Mucosa of rectum (tissue), 2 donors: Measurements from ENCODE around the gene SUCNR1.

ENCODE experiments used
- H3K27ac ChIP-seq, 2 donors: one replicate each; pipeline ENCODE4 v1.7.0; 2013; ENCODE audit warnings: inconsistent platforms in 2 of 2, low read depth in 2 of 2, low read length in 2 of 2
- H3K27me3 ChIP-seq, 2 donors: one replicate each; pipeline ENCODE4 v1.7.0; 2013; ENCODE audit warnings: low read length in 2 of 2; ENCODE audit not compliant: control insufficient read depth in 2 of 2, insufficient read depth in 2 of 2
- H3K36me3 ChIP-seq, 2 donors: one replicate each; pipeline ENCODE4 v1.7.0; 2013; ENCODE audit warnings: low read length in 2 of 2; ENCODE audit not compliant: control insufficient read depth in 2 of 2, insufficient read depth in 2 of 2
- H3K4me1 ChIP-seq, 2 donors: one replicate each; pipeline ENCODE4 v1.7.0; 2013; ENCODE audit warnings: low read length in 2 of 2, mild to moderate bottlenecking in 1 of 2; ENCODE audit not compliant: control insufficient read depth in 2 of 2, insufficient read depth in 2 of 2
- H3K4me3 ChIP-seq, 2 donors: one replicate each; pipeline ENCODE4 v1.7.0; 2013; ENCODE audit warnings: low read length in 2 of 2
- H3K9ac ChIP-seq, 2 donors: one replicate each; pipeline ENCODE4 v1.7.0; 2013; ENCODE audit warnings: low read length in 2 of 2, low read depth in 1 of 2, mild to moderate bottlenecking in 1 of 2
- H3K9me3 ChIP-seq, 2 donors: one replicate each; pipeline ENCODE4 v1.7.0; 2013; ENCODE audit warnings: low read length in 2 of 2; ENCODE audit not compliant: control insufficient read depth in 2 of 2
- donor health status: healthy.
- donor health status: Normal muscosa, but diverticular disease.

SUCNR1 gene

GRCh38 chr3:151900460-151900859, 27.0 kb downstream of the SUCNR1 start:
- H3K9ac ChIP-seq: no peak overlapping the region
- no peaks in the 10 kb centered on the region for H3K36me3 ChIP-seq
- no peaks in the 10 kb centered on the region for H3K9me3 ChIP-seq
- H3K4me3 ChIP-seq: no peak overlapping the region
- H3K27me3 ChIP-seq: no peaks in the 10 kb centered on the region
- H3K27ac ChIP-seq: no peak overlapping the region
- H3K4me1 ChIP-seq: peaks cover 0 to 4% of the 10 kb centered on the region in 2 donors

- Histone ChIP-seq H3K4me3 (no peak overlapping the region), H3K27ac (peak overlapping the region in 1 of 2 donors; percentile 30), H3K9ac (no peak overlapping the region), H3K9me3 (no peaks in the 10 kb centered on the region), H3K4me1 (peaks cover 0 to 4% of the 10 kb centered on the region in 2 donors), H3K36me3 (no peaks in the 10 kb centered on the region), H3K27me3 (no peaks in the 10 kb centered on the region)
Measured at GRCh38 chr3:151900884-151901643, 27.6 kb downstream of the SUCNR1 start.

GRCh38 chr3:151901644-151902285, 28.3 kb downstream of the SUCNR1 start:
- Histone ChIP-seq H3K27ac (peak overlapping the region in 1 of 2 donors; percentile 30), H3K4me3 (no peak overlapping the region), H3K4me1 (peaks cover 0 to 4% of the 10 kb centered on the region in 2 donors), H3K27me3 (no peaks in the 10 kb centered on the region), H3K9me3 (no peaks in the 10 kb centered on the region), H3K9ac (no peak overlapping the region), H3K36me3 (no peaks in the 10 kb centered on the region)

- no peak overlapping the region for H3K9ac ChIP-seq
- no peaks in the 10 kb centered on the region for H3K9me3 ChIP-seq
- no peak overlapping the region for H3K4me3 ChIP-seq
- H3K4me1 ChIP-seq: peaks cover 0 to 4% of the 10 kb centered on the region in 2 donors
- H3K27ac ChIP-seq: peak overlapping the region in 1 of 2 donors; percentile 42
- H3K36me3 ChIP-seq: no peaks in the 10 kb centered on the region
- no peaks in the 10 kb centered on the region for H3K27me3 ChIP-seq
Measured at GRCh38 chr3:151903501-151903991, 30.1 kb downstream of the SUCNR1 start.

- no peaks in the 10 kb centered on the region for H3K36me3 ChIP-seq
- H3K27ac ChIP-seq: no peak overlapping the region
- H3K27me3 ChIP-seq: no peaks in the 10 kb centered on the region
- no peak overlapping the region for H3K9ac ChIP-seq
- H3K9me3 ChIP-seq: no peaks in the 10 kb centered on the region
- peaks cover 0 to 4% of the 10 kb centered on the region in 2 donors for H3K4me1 ChIP-seq
- no peak overlapping the region for H3K4me3 ChIP-seq
Measured at GRCh38 chr3:151905647-151906046, 32.2 kb downstream of the SUCNR1 start.

GRCh38 chr3:151906751-151907150, 33.3 kb downstream of the SUCNR1 start:
- Histone ChIP-seq H3K27ac (no peak overlapping the region), H3K27me3 (no peaks in the 10 kb centered on the region), H3K36me3 (no peaks in the 10 kb centered on the region), H3K9ac (no peak overlapping the region), H3K9me3 (no peaks in the 10 kb centered on the region), H3K4me3 (no peak overlapping the region), H3K4me1 (peaks cover 0 to 4% of the 10 kb centered on the region in 2 donors)

GRCh38 chr3:151908399-151908798, 35.0 kb downstream of the SUCNR1 start:
- Histone ChIP-seq H3K27me3 (no peaks in the 10 kb centered on the region), H3K9ac (no peak overlapping the region), H3K4me3 (no peak overlapping the region), H3K4me1 (no peaks in the 10 kb centered on the region), H3K36me3 (no peaks in the 10 kb centered on the region), H3K9me3 (no peaks in the 10 kb centered on the region), H3K27ac (no peak overlapping the region)

GRCh38 chr3:151909681-151910405, 36.4 kb downstream of the SUCNR1 start:
- Histone ChIP-seq H3K4me3 (no peak overlapping the region), H3K9ac (no peak overlapping the region), H3K4me1 (no peaks in the 10 kb centered on the region), H3K27me3 (no peaks in the 10 kb centered on the region), H3K9me3 (no peaks in the 10 kb centered on the region), H3K27ac (no peak overlapping the region), H3K36me3 (no peaks in the 10 kb centered on the region)

GRCh38 chr3:151911462-151911861, 38.0 kb downstream of the SUCNR1 start:
- Histone ChIP-seq H3K36me3 (no peaks in the 10 kb centered on the region), H3K9ac (no peak overlapping the region), H3K4me1 (no peaks in the 10 kb centered on the region), H3K9me3 (no peaks in the 10 kb centered on the region), H3K4me3 (no peak overlapping the region), H3K27ac (no peak overlapping the region), H3K27me3 (no peaks in the 10 kb centered on the region)

GRCh38 chr3:151912028-151912427, 38.6 kb downstream of the SUCNR1 start:
- Histone ChIP-seq H3K4me3 (no peak overlapping the region), H3K4me1 (no peaks in the 10 kb centered on the region), H3K9me3 (no peaks in the 10 kb centered on the region), H3K27me3 (no peaks in the 10 kb centered on the region), H3K36me3 (no peaks in the 10 kb centered on the region), H3K9ac (no peak overlapping the region), H3K27ac (no peak overlapping the region)
